CD4-positive, CD25-positive, alpha-beta regulatory T cell (primary cell): ENCODE measurements around the gene CNGA4. TPM values are rescaled to one million over a fixed set of nuclear protein-coding genes. Genes with fewer than 3 reads are reported as not detected.

Source experiments
- ATAC-seq, 2 donors: fragments of 150-1000 bp; cut with Tn5 transposase; one replicate each; pipeline ENCODE4 v1.10.0; 2021; ENCODE audit warnings: low read depth in 2 of 2, moderate number of reproducible peaks in 2 of 2, moderate library complexity in 1 of 2
- DNase-seq, 3 donors: peaks; one replicate each; pipeline versions ENCODE4 v3.0.0 to v3.0.0-alpha.2; 2012 to 2022; ENCODE audit warnings: mixed read lengths in 1 of 3
- H3K27ac ChIP-seq: one replicate; pipeline ENCODE4 v1.7.0; 2013; ENCODE audit warnings: mild to moderate bottlenecking, low read length; ENCODE audit not compliant: insufficient read depth, poor library complexity, severe bottlenecking
- H3K27me3 ChIP-seq: one replicate; pipeline ENCODE4 v1.7.0; 2013; ENCODE audit warnings: low read length; ENCODE audit not compliant: control insufficient read depth, insufficient read depth
- H3K36me3 ChIP-seq: one replicate; pipeline ENCODE4 v1.7.0; 2013; ENCODE audit warnings: mild to moderate bottlenecking, low read length, moderate library complexity; ENCODE audit not compliant: control insufficient read depth, insufficient read depth
- H3K4me1 ChIP-seq: 2 replicates; pipeline ENCODE4 v1.7.0; 2013; ENCODE audit warnings: mild to moderate bottlenecking, low read length; ENCODE audit not compliant: insufficient read depth, control insufficient read depth, poor library complexity, severe bottlenecking
- H3K4me3 ChIP-seq: one replicate; pipeline ENCODE4 v1.7.0; 2013; ENCODE audit warnings: low read depth, mild to moderate bottlenecking, low read length, moderate library complexity
- H3K9me3 ChIP-seq, 2 experiments: 1 replicate in 1 of 2; 2 replicates in 1 of 2; pipeline ENCODE4 v1.7.0; 2013; ENCODE audit warnings: low read length in 2 of 2, mild to moderate bottlenecking in 1 of 2, moderate library complexity in 1 of 2; ENCODE audit not compliant: control insufficient read depth in 2 of 2
- H3K27ac Mint-ChIP-seq, 3 donors: one replicate each; pipeline ENCODE4 v1.8.0; 2020 to 2022; ENCODE audit warnings: mild to moderate bottlenecking in 3 of 3, mixed read lengths in 3 of 3, moderate library complexity in 2 of 3
- H3K27me3 Mint-ChIP-seq: one replicate; pipeline ENCODE4 v1.8.0; 2022; ENCODE audit warnings: mild to moderate bottlenecking, mixed read lengths
- H3K36me3 Mint-ChIP-seq: one replicate; pipeline ENCODE4 v1.8.0; 2020; ENCODE audit warnings: mixed read lengths
- H3K4me1 Mint-ChIP-seq, 4 donors: one replicate each; pipeline ENCODE4 v1.8.0; 2020 to 2022; ENCODE audit warnings: mixed read lengths in 4 of 4, mild to moderate bottlenecking in 1 of 4
- H3K4me3 Mint-ChIP-seq, 4 donors: one replicate each; pipeline ENCODE4 v1.8.0; 2020 to 2022; ENCODE audit warnings: mild to moderate bottlenecking in 4 of 4, mixed read lengths in 4 of 4, moderate library complexity in 3 of 4
- H3K9me3 Mint-ChIP-seq, 7 donors: one replicate each; pipeline ENCODE4 v1.8.0; 2020 to 2022; ENCODE audit warnings: mixed read lengths in 7 of 7, mild to moderate bottlenecking in 3 of 7, moderate library complexity in 2 of 7
- polyA plus RNA-seq, 4 donors: library from polyadenylated mRNA; unstranded; fragments of 300-500 nt; fragmentation: Illumina TruSeq; gene quantifications; one replicate each; pipeline ENCODE4 v1.2.3, GENCODE V29; 2021
- total RNA-seq: library from RNA; stranded (reverse); gene quantifications from one replicate; pipeline ENCODE4 v1.2.3, GENCODE V29; 2022

CNGA4 gene
- total and polyA plus RNA-seq, 5 donors from 2014 or later = 0.20 TPM; not detected in 4

GRCh38 chr11:6251120-6251733 lies 12.3 kb downstream of the CNGA4 start:
- Histone ChIP-seq H3K4me1 (no peaks in the 10 kb centered on the region), H3K27me3 (peaks cover 10% of the 10 kb centered on the region), H3K9me3 (no peaks in the 10 kb centered on the region), H3K27ac (no peak overlapping the region), H3K4me3 (no peak overlapping the region), H3K36me3 (no peaks in the 10 kb centered on the region)
- H3K36me3 Mint-ChIP-seq = no peaks in the 10 kb centered on the region
- no peak overlapping the region for H3K27ac Mint-ChIP-seq
- DNase-seq (peak; percentile 31 to 55 (median 35)), ATAC-seq (peak; percentile 66 to 75)
- no peaks in the 10 kb centered on the region for H3K4me1 Mint-ChIP-seq
- peaks cover 0 to 2% (median 0%) of the 10 kb centered on the region in 7 donors for H3K9me3 Mint-ChIP-seq
- H3K27me3 Mint-ChIP-seq = peaks cover 21% of the 10 kb centered on the region
- H3K4me3 Mint-ChIP-seq = no peak overlapping the region

GRCh38 chr11:6251990-6252473 lies 13.1 kb downstream of the CNGA4 start:
- H3K4me1 Mint-ChIP-seq = no peaks in the 10 kb centered on the region

GRCh38 chr11:6253197-6253596 lies 14.3 kb downstream of the CNGA4 start:
- H3K4me1 Mint-ChIP-seq = no peaks in the 10 kb centered on the region

More at GRCh38 chr11:6251990-6252473, 13.1 kb downstream of the CNGA4 start:
- peaks cover 19% of the 10 kb centered on the region for H3K27me3 Mint-ChIP-seq
- no peak overlapping the region for H3K4me3 Mint-ChIP-seq
- Histone ChIP-seq H3K27me3 (peaks cover 15% of the 10 kb centered on the region), H3K4me1 (no peaks in the 10 kb centered on the region), H3K27ac (no peak overlapping the region), H3K4me3 (no peak overlapping the region), H3K36me3 (no peaks in the 10 kb centered on the region), H3K9me3 (no peaks in the 10 kb centered on the region)
- H3K9me3 Mint-ChIP-seq = peaks cover 0 to 2% (median 0%) of the 10 kb centered on the region in 7 donors
- H3K27ac Mint-ChIP-seq = no peak overlapping the region
- no peak for ATAC-seq
- H3K36me3 Mint-ChIP-seq = no peaks in the 10 kb centered on the region
- DNase-seq = no peak

DNA sequence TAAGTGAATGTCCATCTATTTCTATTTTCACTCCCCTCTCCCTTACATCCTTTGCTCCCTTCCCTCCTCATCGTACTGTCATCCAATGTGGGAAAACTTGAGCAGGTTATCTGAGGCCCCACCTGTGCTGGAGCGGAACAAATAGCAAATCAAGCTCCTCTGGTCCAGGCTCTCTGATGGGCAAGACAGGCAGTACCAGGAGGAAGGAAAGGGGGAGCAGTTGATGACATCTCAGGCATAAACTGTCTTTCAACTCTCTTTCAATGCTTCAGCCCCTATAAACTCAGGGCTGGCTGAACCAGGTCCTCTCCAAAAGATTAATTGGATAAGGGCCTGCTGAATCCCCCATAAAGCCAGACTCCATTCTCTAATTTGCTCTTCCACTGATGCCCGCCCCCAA lies 19.3 kb downstream of the CNGA4 start:
- no peaks in the 10 kb centered on the region for H3K9me3 Mint-ChIP-seq
- peak overlapping the region in 1 of 4 donors; percentile 79 for H3K4me3 Mint-ChIP-seq
- Histone ChIP-seq H3K4me3 (no peak overlapping the region), H3K27ac (no peak overlapping the region), H3K36me3 (no peaks in the 10 kb centered on the region), H3K9me3 (no peaks in the 10 kb centered on the region), H3K4me1 (peaks cover 18% of the 10 kb centered on the region), H3K27me3 (peaks cover 59% of the 10 kb centered on the region)
- ATAC-seq (no peak), DNase-seq (no peak)
- no peaks in the 10 kb centered on the region for H3K36me3 Mint-ChIP-seq
- H3K4me1 Mint-ChIP-seq = peaks cover 0 to 5% (median 0%) of the 10 kb centered on the region in 4 donors
- H3K27me3 Mint-ChIP-seq = no peaks in the 10 kb centered on the region
- H3K27ac Mint-ChIP-seq = no peak overlapping the region

More at GRCh38 chr11:6253197-6253596, 14.3 kb downstream of the CNGA4 start:
- no peak for DNase-seq
- H3K27ac Mint-ChIP-seq = no peak overlapping the region
- Histone ChIP-seq H3K36me3 (no peaks in the 10 kb centered on the region), H3K4me1 (no peaks in the 10 kb centered on the region), H3K4me3 (no peak overlapping the region), H3K9me3 (no peaks in the 10 kb centered on the region), H3K27me3 (peaks cover 27% of the 10 kb centered on the region), H3K27ac (no peak overlapping the region)
- H3K36me3 Mint-ChIP-seq = no peaks in the 10 kb centered on the region
- no peak overlapping the region for H3K4me3 Mint-ChIP-seq
- no peak for ATAC-seq
- peaks cover 13% of the 10 kb centered on the region for H3K27me3 Mint-ChIP-seq
- peaks cover 0 to 2% (median 0%) of the 10 kb centered on the region in 7 donors for H3K9me3 Mint-ChIP-seq

- peaks cover 60% of the 10 kb centered on the region for H3K27me3 ChIP-seq
- no peaks in the 10 kb centered on the region for H3K9me3 ChIP-seq
- no peak for ATAC-seq
- peaks cover 18% of the 10 kb centered on the region for H3K4me1 ChIP-seq
- Mint-ChIP-seq H3K36me3 (no peaks in the 10 kb centered on the region), H3K4me3 (peak overlapping the region in 3 of 4 donors; percentile 48 to 79 (median 76)), H3K9me3 (no peaks in the 10 kb centered on the region), H3K27me3 (no peaks in the 10 kb centered on the region), H3K27ac (no peak overlapping the region), H3K4me1 (peaks cover 0 to 5% (median 0%) of the 10 kb centered on the region in 4 donors)
- H3K27ac ChIP-seq = no peak overlapping the region
- DNase-seq = no peak
- H3K4me3 ChIP-seq = no peak overlapping the region
- no peaks in the 10 kb centered on the region for H3K36me3 ChIP-seq
Observed at GRCh38 chr11:6258571-6259081, 19.7 kb downstream of the CNGA4 start.

GRCh38 chr11:6260207-6260726 lies 21.4 kb downstream of the CNGA4 start:
- Mint-ChIP-seq H3K36me3 (no peaks in the 10 kb centered on the region), H3K27me3 (peaks cover 6% of the 10 kb centered on the region), H3K4me1 (peaks cover 0 to 5% (median 0%) of the 10 kb centered on the region in 4 donors), H3K9me3 (no peaks in the 10 kb centered on the region), H3K27ac (no peak overlapping the region), H3K4me3 (no peak overlapping the region)
- Histone ChIP-seq H3K36me3 (no peaks in the 10 kb centered on the region), H3K27me3 (peaks cover 64% of the 10 kb centered on the region), H3K4me1 (peaks cover 18% of the 10 kb centered on the region), H3K27ac (no peak overlapping the region), H3K9me3 (no peaks in the 10 kb centered on the region), H3K4me3 (no peak overlapping the region)
- DNase-seq (no peak), ATAC-seq (no peak)

GRCh38 chr11:6263662-6264061 lies 24.8 kb downstream of the CNGA4 start:
- Mint-ChIP-seq H3K27me3 (peaks cover 14% of the 10 kb centered on the region), H3K4me3 (no peak overlapping the region), H3K9me3 (no peaks in the 10 kb centered on the region), H3K36me3 (no peaks in the 10 kb centered on the region), H3K27ac (no peak overlapping the region), H3K4me1 (peaks cover 0 to 4% (median 0%) of the 10 kb centered on the region in 4 donors)
- H3K27ac ChIP-seq = no peak overlapping the region
- peaks cover 15% of the 10 kb centered on the region for H3K4me1 ChIP-seq
- no peaks in the 10 kb centered on the region for H3K9me3 ChIP-seq
- no peaks in the 10 kb centered on the region for H3K36me3 ChIP-seq
- peaks cover 43% of the 10 kb centered on the region for H3K27me3 ChIP-seq
- DNase-seq (no peak), ATAC-seq (no peak)
- no peak overlapping the region for H3K4me3 ChIP-seq
